Progenitor cell of endocrine pancreas (in vitro differentiated cells): ENCODE data around the gene SS18L1. TPM values are rescaled to one million over a fixed set of nuclear protein-coding genes. Genes with fewer than 3 reads are reported as not detected.
A peak's percentile ranks its signal among the peaks of the same experiment; 100 is the strongest.

Source experiments
- DNase-seq: peaks from one replicate; pipeline ENCODE4 v3.0.0; 2021; ENCODE audit warnings: low spot score; ENCODE audit not compliant: unreplicated experiment
- H3K27ac Mint-ChIP-seq: 2 replicates; pipeline ENCODE4 v1.8.0; 2021; ENCODE audit warnings: mild to moderate bottlenecking, moderate library complexity, mixed read lengths
- H3K27me3 Mint-ChIP-seq: 2 replicates; pipeline ENCODE4 v1.8.0; 2021; ENCODE audit warnings: mixed read lengths
- H3K36me3 Mint-ChIP-seq: 2 replicates; pipeline ENCODE4 v1.8.0; 2022; ENCODE audit warnings: mixed read lengths; ENCODE audit not compliant: insufficient read depth
- H3K4me1 Mint-ChIP-seq: 2 replicates; pipeline ENCODE4 v1.8.0; 2021; ENCODE audit warnings: low read depth, mixed read lengths
- H3K4me3 Mint-ChIP-seq: 2 replicates; pipeline ENCODE4 v1.8.0; 2021; ENCODE audit warnings: low read depth, mild to moderate bottlenecking, moderate library complexity, mixed read lengths
- H3K9me3 Mint-ChIP-seq: 2 replicates; pipeline ENCODE4 v1.8.0; 2021; ENCODE audit warnings: low read depth, mixed read lengths
- CTCF ChIP-seq: fragments of 200-600 bp; sonication (generic); IDR thresholded peaks from one replicate; pipeline ENCODE4 v1.5.0; 2021; ENCODE audit warnings: antibody characterized with exemption, mild to moderate bottlenecking; ENCODE audit not compliant: unreplicated experiment
- long read RNA-seq: library from polyadenylated mRNA; unstranded; transcript quantifications from one replicate; pipeline ENCODE4 v2.0.0, GENCODE V29; 2020
- total RNA-seq: library from RNA; stranded (reverse); gene quantifications from 2 replicates; pipeline ENCODE4 v1.2.1, GENCODE V29; 2021

SS18L1 gene
- total RNA-seq, result 29.8 and 32.0 TPM in 2 replicates
- long read RNA-seq, full-length matches to known transcripts, result 2 of 6 reads
- long read RNA-seq, partial matches to known transcripts, result 0 of 6 reads
- long read RNA-seq, other reads (novel, unspliced or antisense), result 4 of 6 reads

- DNase-seq, result peak; percentile 78
- no peak for TF ChIP-seq CTCF
- no peaks in the 10 kb centered on the region for H3K27me3 Mint-ChIP-seq
- H3K9me3 Mint-ChIP-seq, result no peaks in the 10 kb centered on the region
- peak within 1 kb of the TSS; percentile 97 for H3K27ac Mint-ChIP-seq
- peaks cover 29% of the 10 kb centered on the region for H3K4me1 Mint-ChIP-seq
- H3K4me3 Mint-ChIP-seq, result peak within 1 kb of the TSS; percentile 84
- peaks cover 9% of the 10 kb centered on the region for H3K36me3 Mint-ChIP-seq
Measured at GRCh38 chr20:62143081-62143956, at the start of gene SS18L1, which contains the start of gene PSMA7. Gene SS18L1, plus strand, starts transcription at chr20:62143769. Its CDS starts 52 bp downstream, at chr20:62143821. Gene PSMA7, minus strand, starts transcription at chr20:62143394. Its CDS starts 91 bp downstream, at chr20:62143303.

- TF ChIP-seq CTCF, result no peak
- no peak for DNase-seq
- Mint-ChIP-seq H3K27ac (no peak overlapping the region), H3K4me3 (no peak overlapping the region), H3K27me3 (peaks cover 3% of the 10 kb centered on the region), H3K36me3 (no peaks in the 10 kb centered on the region), H3K4me1 (no peaks in the 10 kb centered on the region), H3K9me3 (no peaks in the 10 kb centered on the region)
Measured at GRCh38 chr20:62096421-62097380, 46.9 kb upstream of the SS18L1 start.

- no peaks in the 10 kb centered on the region for H3K36me3 Mint-ChIP-seq
- DNase-seq, result no peak
- H3K27ac Mint-ChIP-seq, result no peak overlapping the region
- no peaks in the 10 kb centered on the region for H3K4me1 Mint-ChIP-seq
- no peaks in the 10 kb centered on the region for H3K9me3 Mint-ChIP-seq
- no peak overlapping the region for H3K4me3 Mint-ChIP-seq
- no peak for TF ChIP-seq CTCF
- H3K27me3 Mint-ChIP-seq, result peaks cover 3% of the 10 kb centered on the region
Measured at GRCh38 chr20:62097881-62098407, 45.6 kb upstream of the SS18L1 start.

GRCh38 chr20:62101078-62101477 lies 42.5 kb upstream of the SS18L1 start:
- TF ChIP-seq CTCF, result no peak
- Mint-ChIP-seq H3K27me3 (peaks cover 3% of the 10 kb centered on the region), H3K4me3 (no peak overlapping the region), H3K36me3 (no peaks in the 10 kb centered on the region), H3K4me1 (no peaks in the 10 kb centered on the region), H3K27ac (no peak overlapping the region), H3K9me3 (no peaks in the 10 kb centered on the region)
- no peak for DNase-seq
